ENCODE results near the gene PSMD12.
"Not testable (repeated sequence)": the region's sequence is repeated elsewhere in the genome, so short reads cannot be mapped to it uniquely, and the experiment has no call there.

Gene PSMD12

DNA sequence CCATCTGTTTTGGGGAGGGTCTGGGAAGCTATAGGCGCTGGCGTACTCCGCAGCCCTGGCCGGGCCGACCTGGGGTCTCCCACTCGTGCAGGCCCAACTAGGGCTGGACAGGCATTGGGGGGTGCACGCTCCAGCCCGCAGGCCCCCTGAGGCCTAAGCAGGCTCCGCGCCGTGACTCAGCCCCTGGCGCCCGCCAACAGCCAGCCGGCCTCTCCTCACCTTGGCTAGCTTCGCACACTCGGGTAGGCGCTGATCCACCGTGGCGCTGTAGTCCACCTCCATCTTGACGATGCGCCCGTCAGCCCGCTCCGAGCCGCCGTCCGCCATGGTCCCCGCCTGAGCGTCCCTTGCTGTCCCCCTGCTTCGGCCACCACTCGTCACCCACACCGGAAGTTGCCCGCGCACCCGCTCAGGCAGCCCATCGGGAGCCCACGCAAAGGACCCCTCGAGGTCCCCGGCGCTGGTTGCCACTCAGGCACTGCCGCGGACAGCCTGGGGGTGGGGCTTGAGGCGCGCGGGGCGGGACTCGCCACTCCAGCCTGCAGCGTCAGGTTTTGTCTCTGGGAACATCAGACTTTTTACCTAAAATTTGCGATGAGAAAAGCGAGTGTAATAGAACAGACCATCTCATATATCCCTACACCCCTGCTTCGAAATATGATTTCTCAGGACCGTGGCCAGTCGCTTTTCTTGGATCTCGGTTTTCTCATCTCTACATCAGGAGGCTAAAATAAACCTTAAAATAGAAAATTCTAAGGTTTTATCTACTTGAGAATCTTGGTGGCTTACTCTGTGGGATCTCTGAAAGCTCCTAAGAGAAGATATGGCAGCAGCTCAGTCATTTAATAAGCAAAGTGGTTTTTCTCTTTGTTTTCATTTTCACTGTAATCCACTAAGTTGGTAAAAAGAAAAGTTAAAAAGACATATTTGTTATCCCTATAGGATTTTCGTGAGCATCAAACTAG lies at the start of gene PSMD12:
Gene PSMD12 (minus strand): TSS at position 385 of the 965 bp plus-strand sequence. CDS start 58 bp downstream, at position 327.
- peak; percentile 97 for DNase-seq

DNA sequence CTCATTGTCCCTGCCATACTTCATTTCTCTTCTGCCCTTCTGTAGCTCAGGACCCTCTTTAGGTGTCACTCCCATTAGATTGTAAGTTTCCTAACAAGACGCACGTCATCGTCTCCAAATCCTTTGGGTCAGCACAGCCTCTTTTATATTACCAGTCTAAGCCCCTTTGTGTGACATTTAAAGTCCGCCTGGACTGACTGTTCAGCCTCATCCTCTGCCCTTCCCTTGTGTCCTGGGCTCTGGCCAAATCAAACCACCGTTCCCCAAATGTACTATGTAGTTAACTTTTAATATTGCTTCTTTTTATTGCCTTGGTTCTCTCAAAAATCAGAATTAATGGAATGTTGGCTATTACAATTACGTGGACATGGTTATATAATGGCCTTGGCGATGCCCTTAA lies 48.9 kb upstream of the PSMD12 start:
- no peak for DNase-seq

DNA sequence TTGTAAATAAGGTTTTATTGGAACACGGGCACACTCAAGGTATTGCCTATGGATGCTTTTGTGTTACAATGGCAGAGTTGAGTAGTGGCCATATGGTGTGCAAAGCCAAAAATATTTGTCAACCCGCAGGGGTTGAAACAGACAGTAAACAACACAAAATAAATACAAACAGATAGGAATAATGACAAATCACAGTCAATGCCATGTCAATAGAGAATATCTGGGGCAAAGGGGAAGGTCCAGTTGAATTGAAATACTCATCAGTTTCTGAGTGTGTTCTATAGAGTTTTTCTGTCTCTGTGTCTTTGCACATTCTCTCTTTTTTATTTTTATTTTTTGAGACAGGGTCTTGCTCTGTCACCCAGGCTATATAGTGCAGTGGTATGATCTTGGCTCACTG lies 48.2 kb upstream of the PSMD12 start:
- no peak for DNase-seq

DNA sequence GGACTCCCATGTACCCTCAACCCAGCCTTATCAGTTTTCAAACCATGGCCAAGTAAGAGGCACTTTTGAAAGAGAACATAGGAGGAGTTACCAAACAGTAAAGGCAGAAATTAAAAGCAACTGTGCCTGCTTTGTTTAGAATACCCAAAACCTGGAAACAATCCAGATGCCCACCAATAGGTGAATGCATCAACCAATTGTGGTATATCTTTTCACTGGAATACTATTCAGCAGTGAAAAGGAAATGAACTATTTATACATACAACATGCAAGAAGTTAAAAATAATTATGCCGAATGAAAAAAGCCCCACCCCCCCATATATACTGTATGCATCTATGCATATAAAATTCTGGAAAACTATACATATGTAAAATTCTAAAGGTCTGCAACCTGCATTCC lies 47.8 kb upstream of the PSMD12 start:
- DNase-seq: no peak

DNA sequence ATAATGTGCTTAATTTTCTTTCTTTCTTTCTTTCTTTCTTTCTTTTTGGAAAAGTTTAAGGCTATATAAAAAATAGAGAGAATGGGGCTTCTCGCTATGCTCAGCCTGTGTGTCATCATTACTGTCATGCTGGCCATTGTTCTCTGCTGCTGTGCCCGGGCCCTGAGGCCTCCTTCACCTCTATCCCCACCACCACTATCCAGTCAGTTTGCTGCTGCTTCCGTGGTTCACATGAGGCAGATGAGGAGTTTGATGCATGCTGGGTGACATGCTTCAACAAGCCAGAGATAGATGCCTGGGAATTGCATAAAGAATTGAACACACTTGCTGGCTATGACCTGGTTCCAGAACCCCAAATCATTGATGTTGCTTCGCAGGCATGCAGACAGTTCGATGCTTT lies 47.0 kb upstream of the PSMD12 start:
- DNase-seq: no peak

DNA sequence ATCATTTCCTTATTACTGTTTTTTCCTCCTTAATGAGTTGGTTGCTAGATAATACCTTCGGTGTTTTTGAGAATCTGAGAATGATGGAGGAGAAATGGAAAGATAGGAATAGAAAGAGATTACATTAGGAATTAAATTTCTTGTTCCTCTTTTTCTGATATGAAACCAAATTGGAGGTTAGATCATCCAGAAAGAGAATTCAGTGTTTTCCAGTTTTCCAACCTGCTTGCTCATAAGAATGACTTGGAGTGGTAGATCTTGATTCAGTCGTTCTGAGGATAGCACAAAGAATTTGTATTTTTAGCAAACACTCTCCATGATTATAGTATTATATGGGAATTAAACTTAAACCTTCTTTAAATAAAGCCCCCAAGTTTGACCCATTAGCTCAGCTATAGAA lies 46.6 kb upstream of the PSMD12 start:
- no peak for DNase-seq

DNA sequence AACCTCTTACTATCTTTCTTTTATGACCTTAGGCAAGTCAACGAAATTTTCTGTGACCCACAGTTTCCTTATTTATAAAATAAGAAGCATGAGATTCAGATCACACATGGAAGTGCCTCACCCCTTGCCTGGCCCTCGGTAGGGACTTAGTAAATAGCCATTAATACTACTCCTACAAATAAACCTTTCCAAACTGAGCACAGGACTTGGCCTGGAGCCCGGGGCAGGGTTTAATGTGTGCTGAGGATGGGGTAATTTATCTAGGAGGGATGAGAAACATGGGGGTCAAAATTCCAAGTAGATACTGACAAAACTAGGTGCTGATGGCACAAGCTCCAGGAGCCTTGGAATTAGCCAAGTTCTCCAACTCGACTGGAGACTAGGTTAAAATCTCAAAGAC lies 45.7 kb upstream of the PSMD12 start:
- no peak for DNase-seq

DNA sequence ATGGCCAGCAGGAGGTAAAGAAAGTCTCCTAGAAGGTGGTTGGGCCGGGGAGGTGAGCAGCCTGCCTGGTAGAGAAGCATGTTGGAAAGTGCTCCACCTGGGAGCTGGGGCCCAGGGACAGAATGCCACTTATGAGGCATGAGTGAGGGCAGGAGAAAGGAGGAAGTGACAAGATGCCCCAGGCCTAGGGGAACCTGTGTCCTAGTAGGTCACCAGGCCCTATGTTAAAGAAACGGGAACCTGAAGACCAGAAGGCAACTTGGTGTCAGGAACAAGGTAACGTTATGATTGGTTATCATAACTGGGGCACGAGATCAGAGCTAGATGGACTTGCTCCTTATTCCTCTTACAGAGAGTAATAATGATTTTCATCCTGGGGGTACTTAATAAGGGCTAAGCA lies 45.0 kb upstream of the PSMD12 start:
- DNase-seq: no peak

DNA sequence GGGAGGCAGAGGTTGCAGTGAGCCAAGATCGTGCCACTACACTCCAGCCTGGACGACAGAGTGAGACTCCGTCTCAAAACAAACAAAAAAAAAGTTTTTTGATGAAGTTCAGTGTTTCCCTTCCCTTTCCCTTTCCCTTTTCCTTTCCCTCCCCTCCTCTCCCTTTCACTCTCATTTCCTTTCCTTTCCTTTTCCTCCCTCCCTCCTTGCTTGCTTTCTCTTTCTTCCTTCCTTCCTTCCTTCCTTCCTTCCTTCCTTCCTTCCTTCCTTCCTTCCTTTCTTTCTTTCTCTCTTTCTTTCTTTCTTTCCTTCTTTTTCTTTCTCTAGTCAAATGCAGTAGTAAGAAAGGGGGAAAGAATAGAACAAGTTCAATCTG lies 42.1 kb upstream of the PSMD12 start:
- not testable (repeated sequence) for DNase-seq

DNA sequence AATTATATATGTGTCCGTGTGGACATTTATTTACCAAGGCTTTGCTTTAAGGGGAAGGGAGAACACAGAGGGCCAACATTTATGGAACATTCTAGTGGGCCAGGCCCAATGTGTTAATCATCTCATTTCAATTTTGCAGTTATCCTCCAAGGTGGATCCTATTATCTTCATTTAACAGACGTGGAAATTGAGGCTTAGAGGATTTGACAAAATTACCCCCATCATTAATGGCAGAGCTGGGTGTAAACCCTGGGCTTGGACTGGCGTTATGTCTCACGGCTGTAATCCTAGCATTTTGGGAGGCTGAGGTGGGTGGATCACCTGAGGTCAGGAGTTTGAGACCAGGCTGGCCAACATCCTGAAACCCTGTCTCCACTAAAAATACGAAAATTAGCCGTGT lies 37.1 kb upstream of the PSMD12 start:
- no peak for DNase-seq

DNA sequence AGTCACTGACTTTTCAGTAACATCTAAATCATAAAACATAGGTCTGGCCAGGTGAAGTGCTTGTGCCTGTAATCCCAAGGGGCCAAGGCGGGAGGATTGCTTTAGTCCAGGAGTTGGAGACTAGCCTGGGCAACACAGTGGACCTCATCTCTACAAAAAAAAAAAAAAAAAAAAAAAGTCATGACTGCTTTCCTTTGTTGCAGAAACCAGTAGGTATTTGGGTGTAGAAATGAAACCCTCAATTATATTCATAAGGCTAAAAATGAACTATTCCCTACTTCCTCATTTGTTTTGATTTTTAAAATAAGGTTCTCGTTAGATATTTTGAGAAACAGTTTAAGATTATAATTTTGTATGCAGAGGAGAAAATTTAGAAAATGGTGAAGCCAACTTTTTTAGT lies 36.7 kb upstream of the PSMD12 start:
- DNase-seq: no peak

DNA sequence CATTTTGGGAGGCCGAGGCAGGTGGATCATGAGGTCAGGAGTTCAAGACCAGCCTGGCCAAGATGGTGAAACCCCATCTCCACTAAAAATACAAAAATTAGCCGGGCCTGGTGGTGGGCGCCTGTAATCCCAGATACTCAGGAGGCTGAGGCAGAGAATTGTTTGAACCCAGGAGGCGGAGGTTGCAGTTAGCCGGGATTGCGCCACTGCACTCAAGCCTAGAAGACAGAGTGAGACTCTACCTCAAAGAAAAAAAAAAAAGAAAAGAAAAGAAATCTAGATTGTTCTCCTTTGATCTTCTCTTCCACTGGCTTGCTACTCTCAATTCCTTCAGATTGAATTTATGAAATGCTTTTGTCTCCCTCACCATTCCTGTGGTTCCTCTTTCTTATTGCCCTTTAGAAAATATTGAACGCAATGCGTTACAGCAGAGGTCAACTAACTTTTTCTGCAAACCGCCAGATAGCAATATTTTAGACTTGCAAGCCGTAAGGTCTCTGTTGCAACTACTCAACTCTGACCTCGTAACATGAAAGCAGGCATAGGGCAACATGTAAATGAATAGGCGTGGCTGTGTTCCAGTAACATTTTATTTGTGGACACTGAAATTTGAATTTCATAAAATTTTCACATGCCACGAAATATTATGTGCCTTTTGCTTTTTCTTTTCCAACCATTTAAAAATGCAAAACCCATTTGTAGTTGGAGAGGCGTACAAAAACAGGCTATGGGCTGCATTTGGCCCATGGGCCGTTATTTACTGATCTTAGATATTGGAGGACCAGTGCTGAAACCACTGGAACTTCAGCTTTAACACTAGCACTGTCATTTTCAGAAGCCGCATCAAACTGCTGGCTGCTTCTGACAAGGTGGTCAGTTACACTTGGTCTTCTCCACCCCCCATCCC lies 35.5 kb upstream of the PSMD12 start:
- DNase-seq: no peak

DNA sequence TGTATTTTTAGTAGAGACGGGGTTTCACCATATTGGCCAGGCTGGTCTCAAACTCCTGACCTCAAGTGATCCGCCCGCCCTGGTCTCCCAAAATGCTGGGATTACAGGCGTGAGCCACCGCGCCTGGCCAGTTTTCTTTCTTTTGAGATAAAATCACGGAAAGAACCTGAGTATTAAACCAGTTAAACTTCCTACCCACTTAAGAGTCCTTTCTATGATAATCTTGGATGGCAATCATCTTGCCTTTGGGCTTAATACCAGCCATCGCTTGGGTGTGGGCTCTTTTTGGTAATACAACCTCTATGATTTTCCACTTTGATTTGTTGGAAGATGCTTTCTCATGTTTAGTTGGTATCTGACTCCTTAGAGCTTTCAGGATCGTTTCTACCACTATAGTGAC lies 34.7 kb upstream of the PSMD12 start:
- no peak for DNase-seq

DNA sequence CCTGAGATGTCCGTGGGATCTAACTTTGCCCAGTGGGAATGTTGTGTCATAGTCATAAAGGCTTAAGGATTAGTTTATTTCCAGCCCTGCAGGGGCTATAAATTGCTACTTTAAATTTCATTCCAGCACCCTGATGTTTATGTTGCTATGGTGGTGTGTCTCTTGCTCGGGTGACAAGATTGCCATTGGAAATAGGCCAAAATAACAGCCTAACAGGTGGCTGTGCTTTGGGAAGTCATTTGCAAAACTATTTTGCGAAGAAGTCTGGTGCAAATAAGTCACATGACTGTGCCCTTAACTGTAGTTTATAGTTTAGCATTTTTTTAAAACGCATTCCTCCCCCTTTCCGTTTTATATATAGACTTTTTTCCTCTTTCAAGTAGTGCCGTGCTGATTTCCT lies 33.8 kb upstream of the PSMD12 start:
- no peak for DNase-seq

DNA sequence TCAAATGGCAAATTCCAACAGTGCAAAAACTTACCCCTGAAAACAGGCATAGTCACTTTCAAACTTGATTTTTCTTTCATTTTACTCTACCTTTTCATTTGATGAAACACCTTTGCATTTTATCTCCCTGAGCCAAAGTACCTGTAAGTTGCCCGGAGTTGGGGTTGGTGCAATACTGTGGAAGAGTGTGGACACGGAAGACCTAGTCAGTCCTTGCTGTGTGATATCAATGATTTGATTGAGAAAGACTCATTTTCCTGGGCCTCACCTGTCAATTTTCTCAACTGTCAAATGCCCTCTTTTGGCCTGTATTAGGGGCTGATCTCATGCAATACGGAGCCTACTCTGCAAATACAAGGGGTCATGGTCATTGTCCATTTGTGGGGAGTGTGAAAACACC lies 33.3 kb upstream of the PSMD12 start:
- no peak for DNase-seq

DNA sequence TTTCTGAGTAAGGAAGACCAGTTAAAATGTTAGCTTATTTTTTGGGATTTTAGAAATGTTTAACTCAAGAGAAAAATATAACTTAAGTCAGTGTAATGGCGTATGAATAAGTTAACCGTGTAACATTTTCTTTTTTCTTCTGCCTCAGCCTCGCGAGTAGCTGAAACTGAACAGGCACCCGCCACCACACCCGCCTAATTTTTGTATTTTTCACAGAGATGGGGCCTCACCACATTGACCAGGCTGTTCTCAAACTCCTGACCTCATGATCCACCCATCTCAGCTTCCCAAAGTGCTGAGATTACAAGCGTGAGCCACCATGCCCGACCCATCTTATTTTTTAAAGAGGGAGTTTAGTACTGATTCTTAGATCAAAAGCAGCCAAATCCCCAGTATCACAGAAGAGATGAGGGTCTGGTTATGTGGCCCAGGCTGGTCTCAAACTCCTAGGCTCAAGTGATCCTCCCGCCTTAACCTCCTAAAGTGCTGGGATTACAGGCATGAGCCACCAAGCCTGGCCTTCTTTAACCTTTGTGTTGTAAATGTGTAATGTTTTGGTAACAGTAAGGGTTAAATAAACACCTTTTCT lies 27.5 kb upstream of the PSMD12 start:
- DNase-seq: no peak

DNA sequence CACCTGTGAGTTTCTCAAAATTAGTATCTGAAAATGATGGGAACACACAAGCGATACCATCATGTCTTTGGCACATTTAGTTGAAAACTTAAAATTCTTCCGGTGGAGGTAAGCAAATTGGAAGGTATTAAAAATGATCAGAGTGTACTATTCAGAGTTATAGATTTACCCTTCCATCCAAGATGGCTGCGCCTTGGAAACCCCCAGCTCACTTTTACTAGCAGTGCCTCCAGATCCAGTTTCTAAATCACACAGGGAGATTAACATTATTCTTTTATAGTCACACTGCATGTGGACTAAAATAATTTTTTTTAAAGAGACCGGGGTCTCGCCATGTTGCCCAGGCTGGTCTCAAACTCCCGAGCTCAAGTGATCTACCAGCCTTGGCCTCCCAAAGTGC lies 25.7 kb upstream of the PSMD12 start:
- no peak for DNase-seq

DNA sequence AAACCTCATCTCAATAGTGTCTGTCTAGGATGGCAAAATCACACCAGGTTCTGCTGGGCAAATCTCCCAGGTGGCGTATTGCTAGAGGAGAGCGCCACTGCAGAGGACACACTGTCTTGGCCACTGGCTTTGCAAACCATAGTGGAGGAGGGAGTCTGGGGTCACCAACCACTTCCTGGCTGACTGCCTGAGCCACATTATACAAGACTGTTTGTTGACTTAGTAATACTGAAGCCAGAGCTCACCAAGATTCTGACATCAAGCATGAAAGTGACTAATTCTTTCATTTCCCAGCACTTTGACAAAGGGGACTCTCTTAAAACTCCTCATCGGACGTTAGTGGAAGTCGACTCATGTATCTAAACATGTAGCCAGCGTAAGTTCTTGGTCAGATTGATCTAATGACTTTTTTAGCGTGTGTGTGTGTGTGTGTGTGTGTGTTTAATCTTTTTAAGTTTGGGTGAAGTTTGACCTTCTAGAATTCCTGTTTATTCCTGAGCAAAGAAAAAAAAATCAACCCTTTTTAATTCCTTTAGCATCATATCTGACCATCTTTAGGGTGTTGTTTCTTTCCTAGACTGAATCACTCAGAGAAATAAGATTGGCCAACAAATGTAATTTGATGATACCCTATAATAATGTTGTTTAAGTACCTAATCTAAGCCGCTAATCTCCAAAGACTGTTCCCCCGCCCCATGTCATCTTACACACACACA lies 24.4 kb upstream of the PSMD12 start:
- peak; percentile 37 for DNase-seq

DNA sequence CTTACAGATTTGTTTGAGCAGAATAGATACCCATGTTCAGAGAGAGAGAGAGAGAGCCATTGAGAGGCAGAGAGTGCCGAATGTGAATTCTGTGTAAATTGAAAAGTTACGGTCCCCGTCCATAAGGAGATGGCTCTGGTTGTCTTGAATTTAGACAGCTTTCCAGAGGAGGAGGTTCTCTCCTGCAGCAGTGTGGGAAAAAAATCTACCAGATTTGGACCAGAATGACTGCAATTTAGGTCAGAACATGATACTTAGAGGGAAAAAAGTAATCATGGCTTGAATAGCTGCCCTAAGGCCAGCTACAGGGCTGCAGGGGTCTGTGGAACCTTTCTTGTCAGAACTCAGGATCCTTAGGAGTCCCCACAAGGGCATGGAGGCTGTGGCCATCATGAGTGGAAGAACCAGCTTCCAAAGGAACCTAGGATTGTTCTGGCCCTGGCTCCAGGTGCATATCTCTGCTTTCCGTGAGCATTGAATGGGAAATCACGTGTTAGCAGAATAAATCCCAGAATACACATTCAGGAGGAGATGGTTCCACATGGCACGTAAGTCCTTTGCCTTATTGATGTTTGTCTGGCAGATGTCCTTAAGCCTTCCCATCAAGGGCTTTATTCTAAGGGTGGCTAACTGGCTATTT lies 23.7 kb upstream of the PSMD12 start:
- DNase-seq: no peak

DNA sequence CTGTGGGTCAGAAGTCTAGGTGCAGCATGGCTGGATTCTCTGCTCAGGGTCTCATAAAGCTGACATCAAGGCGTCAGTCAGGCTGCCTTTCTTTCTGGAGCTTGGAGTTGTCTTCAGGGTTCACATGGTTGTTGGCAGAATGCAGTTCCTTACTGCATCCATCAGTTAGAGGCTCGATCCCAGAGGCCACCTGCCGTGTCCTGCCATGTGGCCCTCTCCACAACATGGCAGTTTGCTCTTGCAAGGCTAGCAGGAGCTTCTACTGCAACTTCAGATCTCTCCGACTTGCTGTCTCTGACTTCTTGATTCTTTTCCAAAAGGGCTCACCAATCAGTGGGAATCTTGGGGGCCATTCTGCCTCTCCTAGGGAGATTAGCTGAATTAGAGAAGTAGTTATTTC lies 22.6 kb upstream of the PSMD12 start:
- DNase-seq: no peak

DNA sequence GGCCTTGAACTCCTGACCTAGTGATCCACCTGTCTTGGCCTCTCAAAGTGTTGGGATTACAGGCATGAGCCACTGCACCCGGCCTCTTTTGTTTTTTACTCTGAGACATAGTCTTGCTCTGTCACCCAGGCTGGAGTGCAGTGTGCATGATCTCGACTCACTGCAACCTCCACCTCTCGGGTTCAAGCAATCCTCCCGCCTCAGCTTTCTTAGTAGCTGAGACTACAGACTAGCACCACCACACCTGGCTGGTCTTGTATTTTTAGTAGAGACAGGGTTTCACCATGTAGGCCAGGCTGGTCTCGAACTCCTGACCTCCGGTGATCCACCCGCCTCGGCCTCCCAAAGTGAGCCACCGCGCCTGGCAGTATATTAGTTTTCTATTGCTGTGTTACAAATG lies 22.2 kb upstream of the PSMD12 start:
- DNase-seq: not testable (repeated sequence)

DNA sequence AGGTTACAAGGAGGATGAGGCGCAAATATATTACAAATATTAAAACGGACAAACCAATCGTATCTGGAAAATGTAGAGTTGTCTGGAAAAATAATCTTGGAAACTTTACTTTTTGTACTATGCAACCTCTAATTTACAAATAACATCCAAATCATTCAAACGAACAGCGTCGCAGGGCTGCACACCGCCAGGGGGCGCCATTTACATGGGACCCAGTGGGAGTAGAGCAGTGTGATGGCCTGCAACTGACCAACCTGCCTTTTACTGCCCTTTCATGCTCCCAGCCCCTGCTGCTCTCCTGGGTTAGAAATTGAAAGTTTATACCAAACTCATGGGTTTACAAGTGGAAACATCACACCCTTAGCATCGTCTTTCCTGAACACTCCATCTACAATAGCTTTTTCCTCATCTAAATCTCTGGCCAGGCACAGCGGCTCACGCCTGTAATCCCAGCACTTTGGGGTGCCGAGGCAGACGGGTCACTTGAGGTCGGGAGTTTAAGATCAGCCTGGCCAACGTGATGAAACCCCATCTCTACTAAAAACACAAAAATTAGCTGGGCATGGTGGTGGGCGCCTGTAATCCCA lies 20.7 kb upstream of the PSMD12 start:
- peak; percentile 76 for DNase-seq
